AG04449 (cell line): ENCODE measurements around the gene PHPT1.
"Not testable (repeated sequence)": the region's sequence is repeated elsewhere in the genome, so short reads cannot be mapped to it uniquely, and the experiment has no call there.

Experiments
- CTCF ChIA-PET: fragments of 350-600 bp; formaldehyde crosslinking; extraction: SDS; loops from one replicate; lab custom pipeline; 2021; ENCODE audit warnings: antibody characterized with exemption; lab: Yijun Ruan, JAX
- POLR2A ChIA-PET: fragments of 400-600, 350-600 bp; formaldehyde crosslinking; extraction: SDS; loops from one replicate; lab custom pipeline; 2020; ENCODE audit warnings: antibody characterized with exemption, inconsistent platforms; lab: Yijun Ruan, JAX
- DNase-seq: peaks from one replicate; pipeline ENCODE4 v3.0.0-alpha.2; 2010; ENCODE audit warnings: low read depth, low spot score
- H3K4me3 ChIP-seq: 2 replicates; pipeline ENCODE4 v1.5.1; 2011; ENCODE audit warnings: low read depth, mild to moderate bottlenecking, control low read depth, low read length
- CTCF ChIP-seq: IDR thresholded peaks from one replicate; pipeline ENCODE4 v1.5.1; 2011; ENCODE audit warnings: mild to moderate bottlenecking, moderate library complexity, low read length, control low read depth, inconsistent platforms; ENCODE audit not compliant: insufficient read depth; ENCODE audit errors: missing control alignments

Gene PHPT1

GRCh38 chr9:136840877-136841645 lies 8.1 kb upstream of the PHPT1 start:
- TF ChIP-seq CTCF: no peak
- DNase-seq: no peak
- H3K4me3 ChIP-seq: no peak overlapping the region
- ChIA-PET POLR2A (no interaction called here), CTCF (interaction anchor here (1.0 to 4.1 kb wide), 13 partner anchors 8 to 188 kb away, joined by 3 to 35 read pairs (median 6); partner anchors contain the start of genes RABL6 and TMEM141)

GRCh38 chr9:136841646-136842379 lies 7.4 kb upstream of the PHPT1 start:
- DNase-seq, H3K4me3 ChIP-seq: not testable (repeated sequence)
- CTCF ChIA-PET: interaction anchor here (0.7 to 4.1 kb wide), 18 partner anchors 9 to 194 kb away, joined by 3 to 35 read pairs (median 6); partner anchors contain the start of genes RABL6 and TMEM141
- POLR2A ChIA-PET: interaction anchor here (1.0 kb wide), 1 partner anchor 11 kb away, joined by 3 read pairs; the partner anchor contains the start of gene MAMDC4

GRCh38 chr9:136842380-136842948 lies 6.7 kb upstream of the PHPT1 start, which contains the start of gene AJM1:
Gene AJM1, plus strand, starts transcription at chr9:136842478. Its CDS starts 1,937 bp downstream, at chr9:136844415.
- ChIA-PET POLR2A (interaction anchor here (1.0 kb wide), 1 partner anchor 10 kb away, joined by 3 read pairs; the partner anchor contains the start of gene MAMDC4), CTCF (interaction anchor here (0.7 to 4.1 kb wide), 22 partner anchors 8 to 193 kb away, joined by 3 to 35 read pairs (median 6); partner anchors contain the start of genes FBXW5, MAMDC4, RABL6 and TMEM141)
- H3K4me3 ChIP-seq: peak within 1 kb of the TSS; percentile 61
- TF ChIP-seq CTCF: peak; percentile 91
- not testable (repeated sequence) for DNase-seq

- POLR2A ChIA-PET, H3K4me3 ChIP-seq, DNase-seq: not testable (repeated sequence)
- CTCF ChIA-PET: interaction anchor here (0.8 to 4.1 kb wide), 16 partner anchors 8 to 192 kb away, joined by 3 to 35 read pairs (median 6); partner anchors contain the start of genes ABCA2, FBXW5, MAMDC4 and RABL6
These were observed 5.9 kb upstream of the PHPT1 start for GRCh38 chr9:136843159-136843800.

- CTCF ChIA-PET: interaction anchor here (0.9 to 4.1 kb wide), 7 partner anchors 12 to 192 kb away, joined by 3 to 35 read pairs (median 21); partner anchors contain the start of genes ABCA2 and RABL6
- DNase-seq, POLR2A ChIA-PET, H3K4me3 ChIP-seq: not testable (repeated sequence)
- peak; percentile 21 for TF ChIP-seq CTCF
These were observed 5.1 kb upstream of the PHPT1 start for GRCh38 chr9:136843801-136844740.

GRCh38 chr9:136844761-136845464 lies 4.3 kb upstream of the PHPT1 start:
- TF ChIP-seq CTCF: no peak
- no peak overlapping the region for H3K4me3 ChIP-seq
- CTCF ChIA-PET: interaction anchor here (0.9 kb wide), 1 partner anchor 18 kb away, joined by 3 read pairs; no protein-coding TSS in a partner anchor
- no peak for DNase-seq
- POLR2A ChIA-PET: no interaction called here
